ENCODE results near the gene VBP1.
A peak's percentile ranks its signal among the peaks of the same experiment; 100 is the strongest.

- TF ChIP-seq CTCF (IDR thresholded peaks at IDR 0.05; ENCODE audit: control extremely low read depth in 1 of 3, insufficient read depth in 1 of 3, low read depth in 1 of 3, low read length in 3 of 3): peak in 1 of 3 experiments; percentile 37; a peak in 1 of 4 replicates
- no peak for TF ChIP-seq EGR1 (IDR thresholded peaks at IDR 0.05; ENCODE audit: borderline replicate concordance, low read depth, low read length)
- TF ChIP-seq POLR2A (IDR thresholded peaks at IDR 0.05; ENCODE audit: control extremely low read depth in 1 of 2, low read depth in 2 of 2, low read length in 2 of 2): peak in 1 of 2 experiments; percentile 67; a peak in 1 of 3 replicates
- TF ChIP-seq CHD2 (IDR thresholded peaks at IDR 0.05; ENCODE audit: low read length): peak; percentile 72; the same call in 1 of the 2 replicates
- peak; percentile 78; the same call in 1 of the 2 replicates for TF ChIP-seq POLR2AphosphoS5 (IDR thresholded peaks at IDR 0.05; ENCODE audit: low read depth, low read length)
- TF ChIP-seq JUND (IDR thresholded peaks at IDR 0.05; ENCODE audit: low read length): no peak
- TF ChIP-seq GTF2F1 (IDR thresholded peaks at IDR 0.05; ENCODE audit: borderline replicate concordance, low read depth, low read length): no peak
- TF ChIP-seq NRF1 (IDR thresholded peaks at IDR 0.05; ENCODE audit: low read depth, low read length): 0 out of 2 replicates have a peak, but pooled peaks have one; percentile 15
- TF ChIP-seq RAD21 (IDR thresholded peaks at IDR 0.05 in 1 of 2, conservative IDR thresholded peaks at IDR 0.05 in 1 of 2; ENCODE audit: low read depth in 2 of 2, low read length in 2 of 2): peak in 1 of 2 experiments; percentile 3; a peak in 1 of 4 replicates
- TF ChIP-seq MAFK (IDR thresholded peaks at IDR 0.05; ENCODE audit: low read depth, low read length): no peak
- TF ChIP-seq, protein P1, sequence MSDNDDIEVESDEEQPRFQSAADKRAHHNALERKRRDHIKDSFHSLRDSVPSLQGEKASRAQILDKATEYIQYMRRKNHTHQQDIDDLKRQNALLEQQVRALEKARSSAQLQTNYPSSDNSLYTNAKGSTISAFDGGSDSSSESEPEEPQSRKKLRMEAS (IDR thresholded peaks at IDR 0.05): no peak
Measured at GRCh38 chrX:155216179-155216939, at the start of gene VBP1.

Measured in H1 (cell line).